Endothelial cell of umbilical vein (primary cell): ENCODE measurements around the gene GPR108. TPM values are rescaled to one million over a fixed set of nuclear protein-coding genes. Genes with fewer than 3 reads are reported as not detected.
A peak's percentile ranks its signal among the peaks of the same experiment; 100 is the strongest.

Source experiments
- BruUV-seq: library from RNA; stranded (reverse); fragments of 400-500 nt; replicated peaks from 2 replicates; lab custom pipeline; 2021; lab: Mats Ljungman, UMichigan
- CTCF ChIA-PET: fragments of 300-600, 350-600 bp; sonication (Branson Sonifier 250); formaldehyde crosslinking; loops from one replicate; lab custom pipeline; 2021; ENCODE audit warnings: antibody characterized with exemption, inconsistent platforms; lab: Charles Lee
- POLR2A ChIA-PET: fragments of 300-600, 350-600 bp; sonication (Branson Sonifier 250); formaldehyde crosslinking; loops from one replicate; lab custom pipeline; 2021; ENCODE audit warnings: antibody characterized with exemption, inconsistent platforms; lab: Charles Lee
- DNase-seq: peaks from one replicate; pipeline ENCODE4 v3.0.0-alpha.2; 2011; ENCODE audit warnings: low read depth, low spot score
- FAIRE-seq: peaks from 2 replicates; lab custom pipeline; 2011; peaks lifted over from hg19 to GRCh38; lab: Jason Lieb, UNC
- H2AFZ ChIP-seq: 2 replicates; pipeline ENCODE4 v1.6.0; 2012; ENCODE audit warnings: low read depth, low read length, control low read depth, inconsistent platforms
- H3K27ac ChIP-seq: 2 replicates; pipeline ENCODE4 v1.5.1; 2011; ENCODE audit warnings: low read depth, mild to moderate bottlenecking, control low read depth, low read length, moderate library complexity; ENCODE audit not compliant: insufficient read depth
- H3K27me3 ChIP-seq, 2 experiments: 2 replicates each; pipeline versions ENCODE4 v1.6.0 to v1.6.1; 2011; ENCODE audit warnings: low read length in 2 of 2, mixed read lengths in 1 of 2; ENCODE audit not compliant: control insufficient read depth in 2 of 2, insufficient read depth in 2 of 2
- H3K36me3 ChIP-seq, 2 experiments: 2 replicates in 1 of 2; 3 replicates in 1 of 2; pipeline ENCODE4 v1.5.1; 2011; ENCODE audit warnings: low read length in 2 of 2, mild to moderate bottlenecking in 1 of 2, moderate library complexity in 1 of 2; ENCODE audit not compliant: control insufficient read depth in 2 of 2, insufficient read depth in 2 of 2; ENCODE audit errors: extremely low read depth in 1 of 2
- H3K4me1 ChIP-seq: 3 replicates; pipeline ENCODE4 v1.5.1; 2011; ENCODE audit warnings: mild to moderate bottlenecking, low read length; ENCODE audit not compliant: control insufficient read depth, insufficient read depth; ENCODE audit errors: extremely low read depth
- H3K4me2 ChIP-seq: 2 replicates; pipeline ENCODE4 v1.6.1; 2011; ENCODE audit warnings: low read length, control low read depth, mixed read lengths; ENCODE audit not compliant: insufficient read depth
- H3K4me3 ChIP-seq, 3 experiments: fragments of 200-600 bp in 1 of 3; sonication (generic), shearing (Covaris generic) in 1 of 3; replicated peaks in 1 of 3; 2 replicates each; pipeline ENCODE4 v1.5.1; 2011 to 2016; ENCODE audit warnings: control low read depth in 3 of 3, low read length in 3 of 3, mild to moderate bottlenecking in 2 of 3, inconsistent platforms in 1 of 3, low read depth in 1 of 3, moderate library complexity in 1 of 3; ENCODE audit not compliant: insufficient read depth in 1 of 3
- H3K79me2 ChIP-seq: 2 replicates; pipeline ENCODE4 v1.6.0; 2012; ENCODE audit warnings: low read length, inconsistent platforms; ENCODE audit not compliant: control insufficient read depth, insufficient read depth
- H3K9ac ChIP-seq: replicated peaks from 2 replicates; pipeline ENCODE3; 2011; ENCODE audit warnings: low read length, control low read depth; ENCODE audit not compliant: insufficient read depth; ENCODE audit errors: extremely low read depth
- H3K9me1 ChIP-seq: replicated peaks from 3 replicates; pipeline ENCODE4 v1.6.0; 2011; ENCODE audit warnings: mild to moderate bottlenecking, low read length; ENCODE audit not compliant: control insufficient read depth, insufficient read depth; ENCODE audit errors: extremely low read depth
- H3K9me3 ChIP-seq: replicated peaks from 2 replicates; pipeline ENCODE4 v1.5.1; 2012; ENCODE audit warnings: low read length, inconsistent platforms; ENCODE audit not compliant: control insufficient read depth, insufficient read depth
- H4K20me1 ChIP-seq: replicated peaks from 2 replicates; pipeline ENCODE3; 2011; ENCODE audit warnings: mild to moderate bottlenecking, low read length; ENCODE audit not compliant: control insufficient read depth, insufficient read depth; ENCODE audit errors: extremely low read depth
- EZH2 ChIP-seq: IDR thresholded peaks from 2 replicates; pipeline ENCODE4 v1.6.1; 2012; ENCODE audit warnings: borderline replicate concordance, low read depth, mild to moderate bottlenecking, moderate library complexity, low read length, inconsistent platforms; ENCODE audit not compliant: severe bottlenecking
- FOS ChIP-seq: IDR thresholded peaks from 2 replicates; pipeline ENCODE4 v1.6.1; 2011; ENCODE audit warnings: mild to moderate bottlenecking, low read length, moderate library complexity, borderline replicate concordance; ENCODE audit not compliant: insufficient read depth
- GATA2 ChIP-seq: IDR thresholded peaks from 2 replicates; pipeline ENCODE4 v1.7.0; 2011; ENCODE audit warnings: low read depth, mild to moderate bottlenecking, moderate library complexity, mixed read lengths, low read length; ENCODE audit not compliant: insufficient read length, insufficient read depth
- JUN ChIP-seq: IDR thresholded peaks from 2 replicates; pipeline ENCODE4 v1.6.1; 2011; ENCODE audit warnings: borderline replicate concordance, low read depth; ENCODE audit not compliant: insufficient read length, insufficient read depth
- MYC ChIP-seq: IDR thresholded peaks from one replicate; pipeline ENCODE4 v1.6.1; 2011; ENCODE audit warnings: mild to moderate bottlenecking, low read depth, low read length
- POLR2A ChIP-seq: IDR thresholded peaks from 2 replicates; pipeline ENCODE4 v1.6.1; 2012; ENCODE audit warnings: low read depth, mild to moderate bottlenecking, control low read depth, low read length
- POLR2AphosphoS5 ChIP-seq: IDR thresholded peaks from 2 replicates; pipeline ENCODE4 v1.6.1; 2012; ENCODE audit warnings: low read depth, mild to moderate bottlenecking, control low read depth, low read length, moderate library complexity; ENCODE audit not compliant: insufficient read depth
- dilution Hi-C: fragments of 300-500 bp; cut with MboI; formaldehyde crosslinking; loops from one replicate; pipeline ENCODE4 v1.15.0; 2019; ENCODE audit warnings: low sequenced_read_pairs; ENCODE audit not compliant: extremely low pct_ligation_motif_present
- intact Hi-C: fragments of 100-400 bp; cut with micrococcal nuclease; formaldehyde crosslinking; loops from one replicate; pipeline ENCODE4 v1.10.0; 2022
- polyA plus RNA-seq, 4 experiments: library from polyadenylated mRNA; depleted of rRNA in 3 of 4; stranded (reverse) in 3 of 4; unstranded in 1 of 4; fragments of >200 nt; gene quantifications; 2 replicates each; pipeline versions ENCODE4 v1.2.1 to v1.2.3, GENCODE V29; 2011 to 2012; ENCODE audit warnings: missing spikeins in 1 of 4
- total RNA-seq: library from RNA; stranded (reverse); gene quantifications from 2 replicates; pipeline ENCODE4 v1.2.3, GENCODE V29; 2021
- TF ChIP-seq, protein P1 (sequence below): IDR thresholded peaks from 2 replicates; pipeline ENCODE4 v1.6.1; 2011; ENCODE audit not compliant: insufficient read depth, insufficient read length
- TF ChIP-seq, protein P2 (sequence below), 2 donors: IDR thresholded peaks; 1 replicate in 1 of 2; 2 replicates in 1 of 2; pipeline ENCODE4 v1.5.1; 2011; ENCODE audit warnings: low read length in 2 of 2, mild to moderate bottlenecking in 2 of 2, moderate library complexity in 2 of 2, control low read depth in 1 of 2, inconsistent platforms in 1 of 2, low read depth in 1 of 2; ENCODE audit not compliant: insufficient read depth in 1 of 2; ENCODE audit errors: extremely low read depth in 1 of 2

The GPR108 gene
- total and polyA plus RNA-seq, 2 donors (not counting 3 experiments of a cell fraction or from before 2014, with no cell fraction given): 68.5 to 80.2 TPM

DNA sequence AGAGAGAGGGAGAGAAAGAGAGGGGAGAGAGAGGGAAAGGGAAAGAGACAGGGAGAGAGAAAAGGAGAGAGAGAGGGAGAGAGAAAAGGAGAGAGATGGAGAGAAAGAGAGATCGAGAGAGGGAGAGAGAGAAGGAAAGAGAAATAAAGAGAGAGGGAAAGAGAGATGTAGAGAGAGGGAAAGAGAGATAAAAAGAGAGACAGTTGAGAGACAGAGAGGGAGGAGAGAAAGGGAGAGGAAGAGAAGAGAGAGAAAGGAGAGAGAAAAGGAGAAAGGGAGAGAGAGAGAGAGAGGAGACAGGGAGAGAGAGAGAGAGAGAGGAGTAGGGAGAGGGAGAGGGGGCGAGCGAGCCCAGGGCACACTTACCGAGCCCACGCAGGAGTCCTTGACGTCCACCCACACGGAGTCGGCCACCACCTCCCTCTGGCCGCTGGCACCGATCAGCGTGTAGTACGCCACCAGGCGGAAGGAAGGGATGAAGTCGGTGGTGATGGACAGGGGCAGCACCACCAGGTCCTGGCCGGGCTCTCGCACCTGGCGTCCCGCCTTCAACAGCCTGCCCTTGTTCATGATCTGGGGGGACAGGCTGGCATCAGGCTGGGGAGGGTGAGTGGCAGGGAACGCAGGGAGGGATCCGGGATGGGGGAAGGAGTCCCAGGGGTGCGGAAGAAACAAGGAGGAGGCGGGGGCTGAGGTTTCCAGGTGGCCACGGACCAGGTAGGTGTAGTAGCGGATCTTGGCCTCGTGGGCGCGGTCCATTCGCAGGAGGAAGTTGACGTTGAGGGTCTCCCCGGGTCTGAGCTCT lies 26.9 kb downstream of the GPR108 start:
- no peaks in the 10 kb centered on the region for H3K36me3 ChIP-seq
- no peaks in the 10 kb centered on the region for H3K4me1 ChIP-seq
- H3K9me3 ChIP-seq: no peaks in the 10 kb centered on the region
- no peak overlapping the region for H3K27ac ChIP-seq
- no peak overlapping the region for H3K4me2 ChIP-seq
- no peak overlapping the region for H3K9ac ChIP-seq
- POLR2A ChIA-PET: no interaction called here
- no peak for TF ChIP-seq MYC
- peak; percentile 23 for TF ChIP-seq EZH2
- TF ChIP-seq POLR2AphosphoS5: no peak
- dilution Hi-C loops: no loop called here
- DNase-seq: no peak
- H4K20me1 ChIP-seq: no peaks in the 10 kb centered on the region
- H3K27me3 ChIP-seq: peaks cover 2 to 5% of the 10 kb centered on the region in 2 experiments
- CTCF ChIA-PET: no interaction called here
- no TSS peak for BruUV-seq
- H3K4me3 ChIP-seq: no peak overlapping the region
- no peaks in the 10 kb centered on the region for H3K9me1 ChIP-seq
- intact Hi-C loops: no loop called here
- no peak overlapping the region for H2AFZ ChIP-seq
- FAIRE-seq: no peak
- no peaks in the 10 kb centered on the region for H3K79me2 ChIP-seq

DNA sequence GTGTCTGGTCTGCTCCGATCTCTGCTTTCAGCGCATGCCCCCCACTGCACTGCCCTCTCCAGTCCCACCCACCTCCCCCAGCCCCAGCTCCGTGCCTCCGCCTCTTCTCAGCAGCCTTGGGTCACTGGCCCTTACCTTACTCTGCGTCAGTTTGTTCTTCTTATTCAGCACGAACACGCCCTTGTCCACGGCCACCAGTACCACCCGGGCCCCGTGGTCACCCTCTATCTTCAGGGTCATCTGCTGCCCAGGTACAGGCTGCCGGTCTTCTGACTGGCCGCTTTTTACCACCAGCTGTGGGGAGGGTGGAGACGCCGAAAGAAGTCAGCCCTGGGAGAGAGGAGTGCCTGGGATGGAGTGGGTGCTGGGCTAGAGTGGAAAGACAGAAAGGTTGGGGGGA lies 27.8 kb downstream of the GPR108 start:
- no peak overlapping the region for H3K27ac ChIP-seq
- dilution Hi-C loops: no loop called here
- H3K36me3 ChIP-seq: no peaks in the 10 kb centered on the region
- no peaks in the 10 kb centered on the region for H3K9me3 ChIP-seq
- no peaks in the 10 kb centered on the region for H3K79me2 ChIP-seq
- H4K20me1 ChIP-seq: no peaks in the 10 kb centered on the region
- H3K4me1 ChIP-seq: no peaks in the 10 kb centered on the region
- no peaks in the 10 kb centered on the region for H3K9me1 ChIP-seq
- intact Hi-C loops: no loop called here
- CTCF ChIA-PET: interaction anchor here (1.5 kb wide), 1 partner anchor 154 kb away, joined by 4 read pairs; no protein-coding TSS in a partner anchor
- H3K4me3 ChIP-seq: no peak overlapping the region
- no peak overlapping the region for H2AFZ ChIP-seq
- no peak for TF ChIP-seq JUN
- TF ChIP-seq MYC: no peak
- TF ChIP-seq, protein P1, sequence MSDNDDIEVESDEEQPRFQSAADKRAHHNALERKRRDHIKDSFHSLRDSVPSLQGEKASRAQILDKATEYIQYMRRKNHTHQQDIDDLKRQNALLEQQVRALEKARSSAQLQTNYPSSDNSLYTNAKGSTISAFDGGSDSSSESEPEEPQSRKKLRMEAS: no peak
- TF ChIP-seq FOS: no peak
- no peak for TF ChIP-seq EZH2
- TF ChIP-seq, protein P2, sequence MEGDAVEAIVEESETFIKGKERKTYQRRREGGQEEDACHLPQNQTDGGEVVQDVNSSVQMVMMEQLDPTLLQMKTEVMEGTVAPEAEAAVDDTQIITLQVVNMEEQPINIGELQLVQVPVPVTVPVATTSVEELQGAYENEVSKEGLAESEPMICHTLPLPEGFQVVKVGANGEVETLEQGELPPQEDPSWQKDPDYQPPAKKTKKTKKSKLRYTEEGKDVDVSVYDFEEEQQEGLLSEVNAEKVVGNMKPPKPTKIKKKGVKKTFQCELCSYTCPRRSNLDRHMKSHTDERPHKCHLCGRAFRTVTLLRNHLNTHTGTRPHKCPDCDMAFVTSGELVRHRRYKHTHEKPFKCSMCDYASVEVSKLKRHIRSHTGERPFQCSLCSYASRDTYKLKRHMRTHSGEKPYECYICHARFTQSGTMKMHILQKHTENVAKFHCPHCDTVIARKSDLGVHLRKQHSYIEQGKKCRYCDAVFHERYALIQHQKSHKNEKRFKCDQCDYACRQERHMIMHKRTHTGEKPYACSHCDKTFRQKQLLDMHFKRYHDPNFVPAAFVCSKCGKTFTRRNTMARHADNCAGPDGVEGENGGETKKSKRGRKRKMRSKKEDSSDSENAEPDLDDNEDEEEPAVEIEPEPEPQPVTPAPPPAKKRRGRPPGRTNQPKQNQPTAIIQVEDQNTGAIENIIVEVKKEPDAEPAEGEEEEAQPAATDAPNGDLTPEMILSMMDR (IDR thresholded peaks at IDR 0.05; ENCODE audit: extremely low read depth in 1 of 2, insufficient read depth in 1 of 2, low read depth in 1 of 2, low read length in 2 of 2): no peak
- TF ChIP-seq POLR2AphosphoS5: no peak
- TF ChIP-seq POLR2A: no peak
- TF ChIP-seq GATA2: no peak
- no peak for DNase-seq
- H3K9ac ChIP-seq: no peak overlapping the region
- no peak overlapping the region for H3K4me2 ChIP-seq
- BruUV-seq: no TSS peak
- no peak for FAIRE-seq
- peaks cover 2 to 5% of the 10 kb centered on the region in 2 experiments for H3K27me3 ChIP-seq
- POLR2A ChIA-PET: no interaction called here
